Body of pancreas (tissue), 4 donors: ENCODE measurements around the gene VKORC1L1.

Source experiments
- POLR2A ChIP-seq, 3 donors: fragments of 450-650 bp; IDR thresholded peaks; one replicate each; pipeline ENCODE4 v1.6.1; 2016; ENCODE audit warnings: antibody characterized with exemption in 3 of 3, mild to moderate bottlenecking in 2 of 3
- TF ChIP-seq, protein P1 (sequence below), 7 experiments: fragments of 450-650 bp in 4 of 7; fragments of 200-600 bp in 3 of 7; sonication (generic) in 3 of 7; IDR thresholded peaks; one replicate each; pipeline ENCODE4 v1.5.1; 2016 to 2019; ENCODE audit warnings: antibody characterized with exemption in 7 of 7

DNA sequence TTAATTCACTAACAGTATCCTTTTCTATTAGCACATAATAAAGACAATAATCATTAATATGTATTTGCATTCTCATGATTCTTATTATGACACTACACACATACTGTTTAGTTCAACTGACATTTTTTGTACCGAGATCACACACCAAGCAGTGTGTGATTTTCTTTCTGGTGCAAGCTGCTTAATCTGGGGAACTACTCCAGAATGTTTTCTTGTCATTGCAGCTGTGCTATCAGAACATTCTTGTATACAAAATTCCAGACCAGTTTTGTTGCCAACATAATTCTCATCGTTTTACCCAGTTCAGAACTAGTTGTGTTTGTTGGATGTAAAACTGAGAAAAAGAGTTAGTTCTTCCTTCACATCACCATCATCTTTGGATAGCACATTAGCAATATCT is 37.4 kb downstream of the VKORC1L1 start:
- TF ChIP-seq, protein P1, sequence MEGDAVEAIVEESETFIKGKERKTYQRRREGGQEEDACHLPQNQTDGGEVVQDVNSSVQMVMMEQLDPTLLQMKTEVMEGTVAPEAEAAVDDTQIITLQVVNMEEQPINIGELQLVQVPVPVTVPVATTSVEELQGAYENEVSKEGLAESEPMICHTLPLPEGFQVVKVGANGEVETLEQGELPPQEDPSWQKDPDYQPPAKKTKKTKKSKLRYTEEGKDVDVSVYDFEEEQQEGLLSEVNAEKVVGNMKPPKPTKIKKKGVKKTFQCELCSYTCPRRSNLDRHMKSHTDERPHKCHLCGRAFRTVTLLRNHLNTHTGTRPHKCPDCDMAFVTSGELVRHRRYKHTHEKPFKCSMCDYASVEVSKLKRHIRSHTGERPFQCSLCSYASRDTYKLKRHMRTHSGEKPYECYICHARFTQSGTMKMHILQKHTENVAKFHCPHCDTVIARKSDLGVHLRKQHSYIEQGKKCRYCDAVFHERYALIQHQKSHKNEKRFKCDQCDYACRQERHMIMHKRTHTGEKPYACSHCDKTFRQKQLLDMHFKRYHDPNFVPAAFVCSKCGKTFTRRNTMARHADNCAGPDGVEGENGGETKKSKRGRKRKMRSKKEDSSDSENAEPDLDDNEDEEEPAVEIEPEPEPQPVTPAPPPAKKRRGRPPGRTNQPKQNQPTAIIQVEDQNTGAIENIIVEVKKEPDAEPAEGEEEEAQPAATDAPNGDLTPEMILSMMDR (IDR thresholded peaks at IDR 0.05) = no peak
- TF ChIP-seq POLR2A (IDR thresholded peaks at IDR 0.05) = no peak
